Fibroblast of the aortic adventitia (primary cell): Measurements from ENCODE around the gene BCO2. TPM values are rescaled to one million over a fixed set of nuclear protein-coding genes. Genes with fewer than 3 reads are reported as not detected.

ENCODE experiments used
- DNase-seq: peaks from one replicate; pipeline ENCODE4 v3.0.0-alpha.2; 2010; ENCODE audit warnings: low read depth
- H3K4me3 ChIP-seq: 2 replicates; pipeline ENCODE4 v1.5.1; 2011; ENCODE audit warnings: low read depth, mild to moderate bottlenecking, control low read depth, low read length, moderate library complexity
- CTCF ChIP-seq: IDR thresholded peaks from 2 replicates; pipeline ENCODE4 v1.5.1; 2011; ENCODE audit warnings: mild to moderate bottlenecking, low read length, control low read depth, inconsistent platforms; ENCODE audit not compliant: insufficient read depth
- total RNA-seq: library from RNA; depleted of rRNA; stranded (reverse); fragments of >200 nt; gene quantifications from 2 replicates; pipeline ENCODE4 v1.2.3, GENCODE V29; 2012; ENCODE audit warnings: low replicate concordance

The BCO2 gene
- total RNA-seq, 1 donor = 1.5 TPM

DNA sequence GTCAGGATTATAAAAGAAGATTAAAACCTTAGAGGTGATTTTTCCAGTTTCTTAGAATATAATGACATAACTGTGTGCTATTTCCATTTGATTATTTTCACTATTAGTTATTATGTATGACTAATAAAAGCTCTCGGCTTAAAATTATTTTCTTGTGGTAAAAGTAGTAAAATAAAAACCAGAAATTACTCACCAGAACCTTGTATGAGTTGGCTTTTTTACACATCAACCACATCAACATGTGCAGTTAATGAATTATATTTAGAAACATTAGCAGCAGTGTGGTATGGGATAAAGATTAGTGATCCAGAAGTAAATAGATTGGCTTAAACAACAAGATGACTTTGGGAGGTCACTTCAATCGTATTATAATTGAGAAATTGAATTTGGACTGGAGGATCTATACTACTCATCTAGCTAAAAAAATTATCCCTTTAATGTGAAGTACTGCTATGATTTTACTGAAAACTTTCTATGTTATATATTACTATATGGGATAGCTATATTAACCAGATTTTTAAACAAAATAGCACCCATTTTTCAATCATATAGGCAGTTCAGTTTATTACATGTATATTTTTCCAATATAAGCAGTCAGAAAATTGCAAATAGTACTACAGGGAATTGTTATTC lies 2.8 kb upstream of the BCO2 start:
- no peak overlapping the region for H3K4me3 ChIP-seq
- DNase-seq = no peak
- no peak for TF ChIP-seq CTCF

DNA sequence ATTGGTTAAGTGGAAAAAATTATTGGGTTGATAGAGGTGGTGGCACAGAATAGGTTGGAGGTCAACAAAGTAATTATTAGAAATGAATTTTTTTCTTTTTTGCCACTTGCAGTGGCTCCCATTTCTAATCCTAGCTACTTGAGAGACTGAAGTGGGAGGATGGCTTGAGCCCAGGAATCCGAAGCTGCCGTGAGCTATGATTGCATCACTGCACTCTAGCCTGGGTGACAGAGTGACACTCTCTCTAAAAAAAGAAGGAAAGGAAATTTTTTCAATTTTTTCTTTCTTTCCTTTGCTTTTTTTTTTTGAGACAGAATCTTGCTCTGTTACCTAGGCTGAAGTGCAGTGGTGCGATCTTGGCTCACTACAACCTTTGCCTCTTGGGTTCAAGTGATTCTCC lies 2.2 kb upstream of the BCO2 start:
- no peak overlapping the region for H3K4me3 ChIP-seq
- no peak for TF ChIP-seq CTCF
- no peak for DNase-seq

DNA sequence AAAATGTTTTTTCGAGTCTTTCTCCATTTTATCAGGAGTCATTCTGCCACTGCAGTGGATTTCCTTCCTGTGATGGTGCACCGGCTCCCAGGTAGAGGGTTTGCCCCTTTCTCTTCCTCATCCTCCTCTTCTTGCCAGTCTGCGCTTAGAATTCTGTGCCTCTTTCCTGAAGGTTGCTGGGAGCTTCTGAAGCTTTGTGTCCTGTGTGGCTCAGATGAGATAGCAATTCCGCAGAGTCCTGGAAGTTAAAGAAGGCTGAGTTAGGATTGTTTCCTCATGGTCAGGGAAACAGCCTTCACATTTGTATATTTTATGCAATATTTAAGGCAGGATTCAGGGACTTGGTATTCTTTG lies 264 bp downstream of the BCO2 start:
- peak overlapping the region; percentile 36 for H3K4me3 ChIP-seq
- DNase-seq = no peak

GRCh38 chr11:112176077-112176476 lies 765 bp downstream of the BCO2 start:
- DNase-seq = no peak
- TF ChIP-seq CTCF = no peak
- H3K4me3 ChIP-seq = no peak overlapping the region

More for the DNA sequence above, 264 bp downstream of the BCO2 start:
- TF ChIP-seq CTCF = no peak

GRCh38 chr11:112177589-112177988 lies 2.3 kb downstream of the BCO2 start:
- DNase-seq = no peak
- no peak for TF ChIP-seq CTCF
- H3K4me3 ChIP-seq = no peak overlapping the region

GRCh38 chr11:112178428-112178827 lies 3.1 kb downstream of the BCO2 start:
- TF ChIP-seq CTCF = no peak
- no peak overlapping the region for H3K4me3 ChIP-seq
- no peak for DNase-seq

DNA sequence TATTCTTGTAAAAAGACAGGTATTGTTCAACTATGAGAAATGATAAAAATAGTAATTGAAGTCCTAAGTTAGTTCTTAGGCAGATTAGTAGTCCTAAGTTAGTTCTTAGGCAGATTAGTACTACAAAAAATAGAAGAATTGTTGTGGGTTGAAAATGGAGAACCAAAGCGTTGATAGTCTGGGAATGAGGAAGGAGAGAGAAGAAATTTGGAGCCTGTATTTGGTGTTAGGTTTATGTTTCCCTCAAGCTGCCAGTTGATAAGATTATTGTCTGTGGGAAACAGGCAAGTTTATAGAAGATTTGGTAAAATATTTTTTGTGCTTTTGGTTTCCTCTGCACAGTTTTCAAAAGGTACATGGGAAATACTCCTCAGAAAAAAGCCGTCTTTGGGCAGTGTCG lies 3.6 kb downstream of the BCO2 start:
- TF ChIP-seq CTCF = no peak
- DNase-seq = no peak
- H3K4me3 ChIP-seq = no peak overlapping the region
